ENCODE measurements around the gene MUC16. TPM values are rescaled to one million over a fixed set of nuclear protein-coding genes. Genes with fewer than 3 reads are reported as not detected.
"Not testable (repeated sequence)": the region's sequence is repeated elsewhere in the genome, so short reads cannot be mapped to it uniquely, and the experiment has no call there.

MUC16 gene
- total and polyA plus RNA-seq, 9 donors, result 0.13 to 52.8 (median 1.6) TPM

- Histone ChIP-seq H3K4me3 (no peak overlapping the region), H3K36me3 (no peaks in the 10 kb centered on the region), H3K27me3 (no peaks in the 10 kb centered on the region), H3K27ac (no peak overlapping the region), H3K9me3 (no peaks in the 10 kb centered on the region), H3K4me1 (ENCODE audit: insufficient read depth) (no peaks in the 10 kb centered on the region)
- TF ChIP-seq CTCF (IDR thresholded peaks at IDR 0.05) (no peak), POLR2A (IDR thresholded peaks at IDR 0.05) (no peak), EP300 (IDR thresholded peaks at IDR 0.05) (no peak)
- intact Hi-C loops (cut with DNase I), result no loop called here
- WGBS, 3 donors, result 29 to 48% (median 31%) methylated on average over 8 of the region's 8 CpGs
- DNase-seq, result no peak
Measured at GRCh38 chr19:9054765-9055164, 44.6 kb upstream of the MUC16 start.

GRCh38 chr19:9054207-9054606 lies 44.0 kb upstream of the MUC16 start:
- no peak overlapping the region for H3K4me3 ChIP-seq

GRCh38 chr19:9053674-9054073 lies 43.5 kb upstream of the MUC16 start:
- H3K4me3 ChIP-seq; H3K9me3 ChIP-seq; H3K36me3 ChIP-seq; H3K4me1 ChIP-seq (ENCODE audit: insufficient read depth); H3K27me3 ChIP-seq; H3K27ac ChIP-seq; DNase-seq; intact Hi-C loops (cut with DNase I): not testable (repeated sequence)
- WGBS, 3 donors, result 92 to 95% (median 95%) methylated on average over 6 of the region's 6 CpGs

More at GRCh38 chr19:9054207-9054606, 44.0 kb upstream of the MUC16 start:
- WGBS, 3 donors, result 75 to 80% (median 76%) methylated on average over 8 of the region's 8 CpGs
- intact Hi-C loops (cut with DNase I), result no loop called here
- Histone ChIP-seq H3K36me3 (no peaks in the 10 kb centered on the region), H3K27ac (no peak overlapping the region), H3K9me3 (no peaks in the 10 kb centered on the region), H3K4me1 (ENCODE audit: insufficient read depth) (no peaks in the 10 kb centered on the region), H3K27me3 (no peaks in the 10 kb centered on the region)
- no peak for DNase-seq
- TF ChIP-seq EP300 (IDR thresholded peaks at IDR 0.05) (no peak), CTCF (IDR thresholded peaks at IDR 0.05) (no peak), POLR2A (IDR thresholded peaks at IDR 0.05) (no peak)

- Histone ChIP-seq H3K36me3 (no peaks in the 10 kb centered on the region), H3K27me3 (no peaks in the 10 kb centered on the region), H3K9me3 (no peaks in the 10 kb centered on the region), H3K4me1 (ENCODE audit: insufficient read depth) (no peaks in the 10 kb centered on the region), H3K27ac (no peak overlapping the region), H3K4me3 (no peak overlapping the region)
- 81 to 89% (median 83%) methylated on average over 4 of the region's 4 CpGs for WGBS, 3 donors
- DNase-seq, result no peak
- intact Hi-C loops (cut with DNase I), result no loop called here
- TF ChIP-seq CTCF (IDR thresholded peaks at IDR 0.05) (no peak), POLR2A (IDR thresholded peaks at IDR 0.05) (no peak), EP300 (IDR thresholded peaks at IDR 0.05) (no peak)
Measured at GRCh38 chr19:9052894-9053293, 42.7 kb upstream of the MUC16 start.

- Histone ChIP-seq H3K9me3 (no peaks in the 10 kb centered on the region), H3K36me3 (no peaks in the 10 kb centered on the region), H3K27me3 (no peaks in the 10 kb centered on the region), H3K4me1 (ENCODE audit: insufficient read depth) (no peaks in the 10 kb centered on the region), H3K27ac (no peak overlapping the region), H3K4me3 (no peak overlapping the region)
- intact Hi-C loops (cut with DNase I), result no loop called here
- TF ChIP-seq POLR2A (IDR thresholded peaks at IDR 0.05), result no peak
- no peak for TF ChIP-seq CTCF (IDR thresholded peaks at IDR 0.05)
- no peak for TF ChIP-seq EP300 (IDR thresholded peaks at IDR 0.05)
- DNase-seq, result no peak
- WGBS, 3 donors, result 59 to 73% (median 63%) methylated on average over 4 of the region's 4 CpGs
Measured at GRCh38 chr19:9046694-9047093, 36.5 kb upstream of the MUC16 start.

Data from ovary (tissue), 9 donors.